HG02642 (cell line): ENCODE measurements around the gene TRPM1.

Source experiments
- ATAC-seq: cut with Tn5 transposase; IDR thresholded peaks from one replicate; pipeline ENCODE4 v1.9.1; 2021; ENCODE audit warnings: mild to moderate bottlenecking; ENCODE audit not compliant: unreplicated experiment, poor library complexity

Gene TRPM1

DNA sequence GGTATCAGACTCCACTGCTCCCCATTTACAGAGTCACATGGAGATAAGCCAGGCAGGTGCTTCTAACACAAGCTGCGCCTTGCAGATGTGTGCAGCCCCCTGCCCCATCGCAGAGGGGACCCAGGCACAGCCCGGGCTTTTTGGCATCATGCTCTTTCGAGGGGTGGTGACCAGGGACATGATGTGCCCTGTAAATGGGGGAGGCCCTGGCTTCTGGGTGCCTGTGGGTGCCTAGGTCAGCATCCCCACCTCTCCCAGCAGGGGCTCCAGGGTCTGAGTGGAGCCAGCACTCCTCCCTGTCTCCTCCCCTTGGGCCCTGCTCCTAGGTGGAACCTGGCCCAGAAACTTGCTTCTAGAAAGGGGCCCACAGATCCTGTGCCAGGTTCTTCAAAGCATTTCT lies 15.2 kb downstream of the TRPM1 start:
- no peak for ATAC-seq

DNA sequence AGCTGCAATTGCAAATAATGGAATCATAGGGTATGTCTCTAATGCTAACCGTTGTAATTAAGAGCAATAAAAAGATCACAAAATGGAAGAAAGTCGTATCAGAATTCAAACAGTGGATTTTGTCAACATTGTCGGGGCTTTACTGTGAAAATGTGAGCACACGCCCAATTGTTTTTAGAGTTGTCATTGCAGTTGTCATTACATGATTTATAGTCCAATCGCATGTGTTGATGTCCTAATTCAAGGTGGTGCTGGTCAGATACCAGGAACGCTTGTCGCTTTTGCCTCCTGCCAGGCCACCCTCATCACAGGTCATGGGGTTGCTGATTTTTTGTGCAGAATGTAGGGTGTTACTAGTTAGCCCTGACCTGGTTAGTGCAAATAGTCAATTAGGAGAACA lies 16.2 kb downstream of the TRPM1 start:
- ATAC-seq, result no peak

DNA sequence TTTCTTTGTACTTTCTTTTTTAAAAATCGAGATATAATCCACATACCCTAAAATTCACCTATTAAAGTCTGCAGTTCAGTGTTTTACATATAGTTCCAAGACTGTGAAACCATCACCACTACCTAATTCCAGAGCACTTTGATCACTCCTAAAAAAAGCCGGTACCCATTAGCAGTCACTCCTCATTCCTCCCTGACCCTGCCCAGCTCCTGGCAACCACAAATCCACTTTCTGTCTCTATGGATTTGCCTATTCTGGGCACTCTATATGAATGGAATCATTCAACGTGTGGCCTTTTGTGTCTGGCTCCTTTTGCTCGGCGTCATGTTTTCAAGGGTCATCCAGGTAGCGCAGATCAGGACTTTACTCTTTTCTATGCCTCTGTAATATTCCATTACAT lies 17.3 kb downstream of the TRPM1 start:
- ATAC-seq, result no peak

GRCh38 chr15:31083370-31083780 lies 18.1 kb downstream of the TRPM1 start:
- ATAC-seq, result no peak

DNA sequence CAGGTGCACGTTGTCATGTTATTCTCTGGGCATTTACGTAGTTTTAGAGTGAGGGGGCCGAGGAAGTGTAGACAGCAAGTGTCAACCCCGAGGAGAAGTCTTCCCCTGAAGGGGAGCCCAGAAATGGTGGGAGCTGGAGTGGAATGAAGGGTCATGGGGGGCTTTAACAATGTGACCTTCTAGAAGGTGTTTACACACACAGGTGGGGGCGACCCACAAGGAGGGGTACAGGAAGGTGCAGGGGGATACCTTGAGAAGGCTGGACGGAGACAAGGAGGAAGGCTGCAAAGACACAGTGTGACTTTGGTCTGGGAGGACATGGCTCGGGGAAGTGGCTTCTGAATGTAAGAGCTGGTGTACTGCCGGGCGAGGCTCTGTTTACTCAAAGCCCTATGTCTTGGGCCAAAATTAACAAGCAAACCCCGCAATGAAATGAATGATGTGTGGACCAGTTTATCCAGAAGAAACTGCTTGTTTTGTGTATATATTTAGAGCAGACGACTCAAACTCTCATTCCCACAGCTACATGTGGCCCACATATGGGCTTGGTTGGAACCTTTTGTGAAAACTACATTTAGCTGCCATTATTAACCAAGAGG lies 18.7 kb downstream of the TRPM1 start:
- ATAC-seq, result no peak

- ATAC-seq, result no peak
These were observed 19.8 kb downstream of the TRPM1 start for GRCh38 chr15:31081588-31082250.

DNA sequence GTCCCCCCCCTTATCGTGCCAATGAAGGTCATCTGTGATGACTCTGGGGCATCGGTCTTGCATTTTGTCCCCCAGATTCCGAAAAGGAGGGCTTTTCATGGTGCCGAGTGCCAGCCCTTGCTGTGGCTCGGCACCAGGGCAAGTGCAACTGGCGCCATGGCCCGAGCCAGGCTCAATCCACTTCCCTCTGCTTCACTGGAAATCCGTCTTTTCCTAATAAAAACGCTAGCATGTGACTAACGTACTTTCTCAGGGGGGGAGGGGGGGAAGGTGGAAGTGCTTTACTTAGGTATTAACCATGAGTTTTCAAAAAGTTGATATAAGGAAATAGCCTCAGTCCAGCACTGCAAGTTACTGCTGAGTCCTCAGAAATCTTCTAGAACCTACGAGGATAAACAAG lies 20.5 kb downstream of the TRPM1 start:
- ATAC-seq, result no peak

DNA sequence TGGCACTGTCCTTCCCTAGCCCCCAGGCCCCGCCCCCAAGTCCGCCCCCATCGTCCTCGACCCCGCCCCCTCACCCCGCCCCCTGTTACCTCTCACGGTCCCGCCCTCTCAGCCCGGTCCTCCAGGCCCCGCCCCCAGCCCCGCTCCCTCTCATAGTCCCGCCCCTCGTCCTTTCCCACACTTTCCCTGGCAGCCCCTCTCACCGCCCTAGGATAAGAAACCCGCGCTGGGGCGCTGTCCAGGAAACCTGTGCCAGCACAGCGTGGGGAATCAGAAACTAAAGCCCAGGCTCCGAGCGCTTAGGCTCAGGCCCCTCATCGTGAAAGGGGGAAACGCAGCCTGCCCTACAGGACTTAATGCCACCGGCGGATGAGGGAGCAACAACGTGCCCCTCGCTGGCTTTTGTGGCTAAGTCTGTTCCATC lies 20.9 kb downstream of the TRPM1 start:
- no peak for ATAC-seq

- ATAC-seq, result no peak
These were observed 22.0 kb downstream of the TRPM1 start for GRCh38 chr15:31079519-31079918.

GRCh38 chr15:31078471-31078870 lies 23.1 kb downstream of the TRPM1 start:
- ATAC-seq, result no peak

DNA sequence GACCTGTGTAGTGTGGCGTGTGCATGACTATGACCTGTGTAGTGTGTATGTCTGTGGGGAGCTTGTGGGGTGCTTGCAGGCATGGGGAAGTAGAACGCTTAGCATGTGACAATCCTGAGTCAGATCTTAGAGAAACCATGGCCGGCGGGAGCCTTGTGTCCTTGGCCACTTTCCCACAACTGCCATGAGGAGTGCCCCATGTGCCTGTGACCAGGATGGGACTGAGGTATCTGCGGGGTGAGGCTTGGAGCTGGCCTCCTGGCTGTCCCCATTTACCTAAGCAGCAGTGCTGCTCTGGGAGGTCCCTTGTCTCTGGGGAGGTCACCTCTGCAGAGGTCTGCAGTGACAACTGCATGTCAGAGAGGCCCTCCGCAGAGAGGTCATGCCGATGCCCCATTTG lies 23.6 kb downstream of the TRPM1 start:
- no peak for ATAC-seq

DNA sequence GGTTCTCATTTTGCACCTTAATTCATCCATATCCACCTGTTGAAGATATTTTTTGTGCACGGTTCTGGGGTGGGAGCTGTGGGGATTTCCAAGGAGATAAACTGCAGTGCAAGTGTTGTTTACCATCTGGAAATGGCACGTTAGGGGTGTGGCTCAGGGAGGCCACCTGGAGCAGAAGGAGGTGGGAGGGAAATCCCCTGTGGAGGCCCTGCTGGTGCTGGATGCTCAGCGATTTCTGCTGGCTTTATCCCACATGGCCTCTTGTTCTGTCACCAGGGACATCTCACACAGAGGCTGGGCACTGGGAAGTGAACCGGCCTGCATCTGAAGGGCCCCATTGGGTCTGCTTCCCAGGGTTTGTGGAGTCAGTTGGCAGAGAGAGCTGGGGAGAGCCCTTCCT lies 24.3 kb downstream of the TRPM1 start:
- ATAC-seq, result no peak

DNA sequence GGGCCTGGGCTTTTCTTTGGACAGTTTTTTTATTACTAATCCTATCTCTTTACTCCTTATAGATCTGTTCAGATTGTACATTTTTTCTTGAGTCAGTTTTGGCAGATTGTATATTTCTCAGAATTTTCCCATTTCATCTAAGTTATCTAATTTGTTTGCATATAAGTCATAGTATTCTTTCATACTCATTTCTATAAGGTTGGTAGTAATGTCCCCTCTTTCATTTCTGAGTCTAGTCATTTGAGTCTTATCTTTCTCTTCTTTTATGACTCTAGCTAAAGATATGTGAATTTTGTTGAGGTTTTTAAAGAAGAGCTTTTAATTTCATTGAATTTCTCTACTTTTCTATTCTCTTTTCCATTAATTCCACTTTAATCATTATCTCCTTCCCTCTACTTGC lies 27.2 kb downstream of the TRPM1 start:
- ATAC-seq, result no peak

DNA sequence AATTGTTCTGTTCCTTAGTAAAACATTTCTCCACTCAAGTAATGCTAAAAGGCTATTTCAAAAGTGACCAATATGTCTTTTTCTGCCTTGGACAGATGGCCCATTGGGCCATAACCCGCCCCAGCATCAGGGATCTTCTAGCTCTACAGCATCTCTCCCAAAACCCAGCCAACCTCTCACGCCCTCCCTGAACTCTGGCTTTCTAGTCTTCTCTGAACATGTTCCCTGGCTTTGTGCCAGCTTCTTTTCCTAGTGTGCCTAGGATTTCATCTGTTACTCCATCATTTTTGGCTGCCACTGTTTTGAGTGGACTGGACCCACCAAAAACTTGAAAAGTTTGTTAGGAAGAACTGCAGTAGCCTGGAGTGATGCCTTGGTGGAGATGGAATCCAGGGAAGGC lies 30.7 kb downstream of the TRPM1 start:
- ATAC-seq, result no peak

- ATAC-seq, result no peak
These were observed 32.0 kb downstream of the TRPM1 start for GRCh38 chr15:31069360-31070000.

GRCh38 chr15:31067890-31068603 lies 33.5 kb downstream of the TRPM1 start:
- ATAC-seq, result no peak

DNA sequence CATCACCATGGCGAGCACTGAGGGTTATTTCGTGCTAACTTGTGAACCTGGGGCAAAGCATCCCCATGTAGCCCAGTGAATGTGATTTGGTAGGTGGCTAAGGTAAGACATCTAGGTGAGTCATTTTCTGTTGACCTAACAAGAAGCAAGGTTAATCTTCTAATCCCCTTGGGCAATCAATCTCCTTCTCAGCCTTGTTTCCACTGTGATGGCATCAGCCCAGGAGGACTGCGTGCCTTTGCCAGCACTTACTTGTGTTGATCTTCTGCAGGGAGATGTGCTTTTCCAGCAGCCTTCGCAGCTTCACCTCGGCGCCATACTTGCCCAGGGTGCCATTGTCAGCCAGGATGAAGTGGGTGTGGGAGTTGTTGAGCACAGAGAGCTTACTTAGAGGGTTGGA lies 35.7 kb downstream of the TRPM1 start:
- ATAC-seq, result no peak

- ATAC-seq, result no peak
These were observed 38.6 kb downstream of the TRPM1 start for GRCh38 chr15:31062911-31063310.

DNA sequence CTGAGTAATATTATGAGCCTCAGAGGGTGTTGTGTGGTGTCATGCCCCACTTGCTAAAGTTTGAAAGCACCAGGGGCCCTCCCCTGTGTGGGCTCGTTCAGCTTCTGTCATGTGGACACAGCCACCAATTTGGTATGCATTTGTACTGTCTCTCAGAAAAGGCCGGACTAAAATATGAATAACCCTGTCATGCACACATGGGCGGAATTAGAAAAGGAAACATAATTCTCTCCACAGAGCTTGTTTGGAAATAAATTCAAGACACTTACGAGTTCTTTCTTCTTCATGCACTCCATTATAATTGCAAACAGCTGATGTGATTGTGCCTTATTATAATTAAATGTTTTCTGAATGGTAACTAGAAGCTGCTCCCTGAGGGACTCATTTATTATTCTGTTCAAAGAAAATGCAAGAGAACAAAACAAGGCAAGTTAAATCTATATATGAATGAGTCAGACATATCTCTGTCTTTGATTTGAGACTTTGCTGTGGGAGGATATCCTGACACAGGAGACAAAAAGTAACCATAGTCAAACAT lies 39.1 kb downstream of the TRPM1 start:
- ATAC-seq, result no peak

- no peak for ATAC-seq
These were observed 40.9 kb downstream of the TRPM1 start for GRCh38 chr15:31060429-31061140.
